ENCODE measurements around the gene PLA2G4A.

Gene PLA2G4A

GRCh38 chr1:186965847-186966246, 137.1 kb downstream of the PLA2G4A start:
- H3K4me3 ChIP-seq (ENCODE audit: low read depth, low read length): no peak overlapping the region
- TF ChIP-seq, protein P1, sequence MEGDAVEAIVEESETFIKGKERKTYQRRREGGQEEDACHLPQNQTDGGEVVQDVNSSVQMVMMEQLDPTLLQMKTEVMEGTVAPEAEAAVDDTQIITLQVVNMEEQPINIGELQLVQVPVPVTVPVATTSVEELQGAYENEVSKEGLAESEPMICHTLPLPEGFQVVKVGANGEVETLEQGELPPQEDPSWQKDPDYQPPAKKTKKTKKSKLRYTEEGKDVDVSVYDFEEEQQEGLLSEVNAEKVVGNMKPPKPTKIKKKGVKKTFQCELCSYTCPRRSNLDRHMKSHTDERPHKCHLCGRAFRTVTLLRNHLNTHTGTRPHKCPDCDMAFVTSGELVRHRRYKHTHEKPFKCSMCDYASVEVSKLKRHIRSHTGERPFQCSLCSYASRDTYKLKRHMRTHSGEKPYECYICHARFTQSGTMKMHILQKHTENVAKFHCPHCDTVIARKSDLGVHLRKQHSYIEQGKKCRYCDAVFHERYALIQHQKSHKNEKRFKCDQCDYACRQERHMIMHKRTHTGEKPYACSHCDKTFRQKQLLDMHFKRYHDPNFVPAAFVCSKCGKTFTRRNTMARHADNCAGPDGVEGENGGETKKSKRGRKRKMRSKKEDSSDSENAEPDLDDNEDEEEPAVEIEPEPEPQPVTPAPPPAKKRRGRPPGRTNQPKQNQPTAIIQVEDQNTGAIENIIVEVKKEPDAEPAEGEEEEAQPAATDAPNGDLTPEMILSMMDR (IDR thresholded peaks at IDR 0.05; ENCODE audit: control insufficient read depth, extremely low read depth, insufficient read depth): no peak
- DNase-seq (ENCODE audit: low read depth): no peak

DNA sequence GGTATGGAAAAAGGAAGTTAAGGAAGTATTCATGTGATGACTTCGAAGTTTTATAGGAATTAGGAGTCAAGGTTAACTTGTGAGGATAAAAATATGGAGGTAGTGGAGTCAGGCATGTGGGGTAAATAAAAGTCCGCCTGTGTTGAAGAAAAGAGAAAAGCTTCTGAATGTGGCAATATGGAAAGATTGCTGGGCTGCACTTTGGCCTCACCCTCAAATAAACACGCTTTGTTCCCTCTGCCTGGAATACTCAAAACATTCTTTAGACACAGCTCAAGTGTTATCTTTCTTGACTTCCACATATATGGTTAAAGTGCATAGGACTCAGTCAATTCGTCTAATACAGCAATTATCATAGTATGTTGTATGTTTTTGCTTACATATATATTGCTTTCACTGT, 137.7 kb downstream of the PLA2G4A start:
- no peak overlapping the region for H3K4me3 ChIP-seq (ENCODE audit: low read depth, low read length)
- TF ChIP-seq, protein P1 (IDR thresholded peaks at IDR 0.05; ENCODE audit: control insufficient read depth, extremely low read depth, insufficient read depth): no peak

GRCh38 chr1:186967656-186968394, 139.1 kb downstream of the PLA2G4A start:
- H3K4me3 ChIP-seq (ENCODE audit: low read depth, low read length): no peak overlapping the region
- no peak for DNase-seq (ENCODE audit: low read depth)
- TF ChIP-seq, protein P1 (IDR thresholded peaks at IDR 0.05; ENCODE audit: control insufficient read depth, extremely low read depth, insufficient read depth): no peak

More for the DNA sequence above, 137.7 kb downstream of the PLA2G4A start:
- DNase-seq (ENCODE audit: low read depth): no peak

DNA sequence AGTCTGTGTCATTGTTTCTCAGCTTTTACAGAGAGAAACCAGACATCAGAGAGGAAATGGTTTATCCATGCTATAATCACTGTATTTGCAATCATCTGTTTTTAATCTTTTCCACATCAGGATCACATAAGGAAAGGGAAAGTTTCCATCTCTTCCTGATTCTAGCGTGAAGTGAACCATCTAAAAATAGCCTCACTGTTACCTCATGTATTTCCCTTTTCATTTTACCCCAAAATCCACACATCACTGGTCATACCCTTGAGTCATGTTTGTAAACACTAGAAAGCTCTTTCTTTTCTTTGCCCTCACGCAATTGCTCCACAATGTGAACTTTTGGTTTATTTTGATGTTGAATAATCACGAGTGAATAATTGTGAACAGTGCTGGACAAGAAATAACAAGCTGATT, 146.0 kb downstream of the PLA2G4A start:
- TF ChIP-seq, protein P1 (IDR thresholded peaks at IDR 0.05; ENCODE audit: control insufficient read depth, extremely low read depth, insufficient read depth): no peak
- DNase-seq (ENCODE audit: low read depth): no peak

GRCh38 chr1:186975220-186975619, 146.5 kb downstream of the PLA2G4A start:
- no peak for DNase-seq (ENCODE audit: low read depth)
- no peak overlapping the region for H3K4me3 ChIP-seq (ENCODE audit: low read depth, low read length)
- TF ChIP-seq, protein P1 (IDR thresholded peaks at IDR 0.05; ENCODE audit: control insufficient read depth, extremely low read depth, insufficient read depth): no peak

More for the DNA sequence above, 146.0 kb downstream of the PLA2G4A start:
- no peak overlapping the region for H3K4me3 ChIP-seq (ENCODE audit: low read depth, low read length)

- TF ChIP-seq, protein P1 (IDR thresholded peaks at IDR 0.05; ENCODE audit: control insufficient read depth, extremely low read depth, insufficient read depth): no peak
- no peak overlapping the region for H3K4me3 ChIP-seq (ENCODE audit: low read depth, low read length)
- no peak for DNase-seq (ENCODE audit: low read depth)
Observed at GRCh38 chr1:186976700-186977099, 148.0 kb downstream of the PLA2G4A start.

Measured in LNCaP clone FGC (cell line).